Measurements from ENCODE around the gene CAPG. TPM values are rescaled to one million over a fixed set of nuclear protein-coding genes. Genes with fewer than 3 reads are reported as not detected.
A peak's percentile ranks its signal among the peaks of the same experiment; 100 is the strongest.

CAPG gene
- total and polyA plus RNA-seq, 12 donors = 11.6 to 192 (median 41.4) TPM

DNA sequence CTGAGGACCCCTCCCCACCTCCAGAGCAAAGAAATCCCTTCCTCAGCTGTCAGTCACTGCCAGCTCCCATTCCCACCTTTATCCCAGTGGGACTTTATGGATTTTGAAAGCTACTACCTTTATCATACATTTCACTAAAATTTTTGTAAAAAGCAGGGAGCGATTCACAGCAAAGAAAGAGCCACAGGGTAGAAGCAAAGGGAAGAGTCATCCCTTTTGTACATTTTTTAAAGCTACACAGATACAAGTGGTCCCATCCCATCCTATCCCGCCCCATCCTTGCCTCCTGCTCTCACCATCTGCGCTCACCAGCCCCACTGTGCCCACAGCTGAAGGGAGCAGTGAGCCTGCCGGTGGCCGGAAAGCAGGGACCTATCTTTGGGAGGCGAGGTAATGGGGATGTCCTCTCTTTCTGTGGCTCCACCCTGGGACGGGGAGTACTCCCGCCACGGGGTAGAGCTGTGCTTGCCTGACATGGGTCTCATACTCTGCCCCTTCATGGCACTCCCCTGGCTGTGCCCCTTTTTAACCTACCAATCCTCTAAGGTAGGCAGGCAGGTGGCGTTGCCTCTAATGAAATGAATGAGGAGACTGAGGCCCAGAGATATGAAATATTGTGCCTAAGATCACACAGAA lies 21.5 kb upstream of the CAPG start:
- H3K4me1 ChIP-seq (replicated peaks in 1 of 2) = peaks cover 14 to 16% of the 10 kb centered on the region in 2 donors
- 88 to 93% (median 88%) methylated on average over 9 to 10 of the region's 10 CpGs for WGBS, 4 donors
- no peaks in the 10 kb centered on the region for H3K36me3 ChIP-seq (replicated peaks in 1 of 2)
- TF ChIP-seq POLR2A (IDR thresholded peaks at IDR 0.05) (no peak), CTCF (IDR thresholded peaks at IDR 0.05) (no peak)
- H3K4me3 ChIP-seq = no peak overlapping the region
- peak overlapping the region in 1 of 5 donors; percentile 47 for H3K27ac ChIP-seq
- no peak for DNase-seq
- H3K27me3 ChIP-seq = no peaks in the 10 kb centered on the region
- intact Hi-C loops (cut with DNase I) = no loop called here
- no peaks in the 10 kb centered on the region for H3K9me3 ChIP-seq (replicated peaks in 1 of 3)

DNA sequence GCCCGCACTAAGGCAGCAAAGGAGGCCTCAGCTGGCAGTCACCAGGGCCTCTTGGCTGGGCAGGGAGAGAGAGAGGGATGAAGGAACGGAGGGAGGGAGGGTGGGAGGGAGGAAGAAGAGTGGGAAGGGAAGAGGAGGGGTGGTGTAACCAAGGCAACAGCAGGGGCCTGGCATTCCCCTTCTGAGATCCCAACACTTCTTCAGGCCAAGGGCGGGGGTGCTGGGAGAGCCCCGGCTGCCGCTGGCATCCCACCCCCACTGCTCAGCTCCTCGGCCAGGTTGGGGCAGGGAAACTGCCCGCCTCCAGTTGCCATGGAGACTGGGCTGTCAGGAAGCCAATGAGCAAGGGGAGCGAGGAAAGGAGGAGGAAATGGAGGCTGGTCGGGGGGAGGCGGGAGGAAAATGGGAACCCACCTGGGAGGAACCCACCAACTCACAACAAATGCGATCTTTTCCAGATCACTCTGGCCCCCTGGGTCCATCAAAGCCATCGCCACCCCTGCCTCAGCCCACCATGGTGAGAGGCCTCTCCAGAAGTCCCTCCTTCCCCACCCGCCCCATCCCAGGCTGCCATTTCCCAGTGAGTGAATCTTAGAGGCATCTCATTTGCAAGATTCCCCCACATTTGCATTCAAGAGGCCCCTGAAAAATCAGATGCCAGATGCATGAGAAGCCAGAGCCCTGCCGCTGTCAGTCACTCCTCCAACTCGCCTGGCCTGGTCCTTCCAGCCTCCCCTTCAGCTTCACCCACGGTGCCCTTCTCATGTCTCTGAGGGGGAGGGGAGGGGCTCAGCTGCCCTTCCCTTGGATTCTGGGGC lies 20.8 kb upstream of the CAPG start:
- WGBS, 4 donors = 78 to 86% (median 84%) methylated on average over 13 to 16 of the region's 16 CpGs
- TF ChIP-seq POLR2A (IDR thresholded peaks at IDR 0.05) = no peak
- no peak for TF ChIP-seq CTCF (IDR thresholded peaks at IDR 0.05)
- DNase-seq = peak in 1 of 7 donors; percentile 87
- H3K36me3 ChIP-seq (replicated peaks in 1 of 2) = no peaks in the 10 kb centered on the region
- peaks cover 10 to 11% of the 10 kb centered on the region in 2 donors for H3K4me1 ChIP-seq (replicated peaks in 1 of 2)
- no peaks in the 10 kb centered on the region for H3K27me3 ChIP-seq
- no peak overlapping the region for H3K4me3 ChIP-seq
- peak overlapping the region in 1 of 5 donors; percentile 47 for H3K27ac ChIP-seq
- intact Hi-C loops (cut with DNase I) = no loop called here
- H3K9me3 ChIP-seq (replicated peaks in 1 of 3) = no peaks in the 10 kb centered on the region

- Histone ChIP-seq H3K4me1 (replicated peaks in 1 of 2) (peaks cover 10 to 11% of the 10 kb centered on the region in 2 donors), H3K9me3 (replicated peaks in 1 of 3) (no peaks in the 10 kb centered on the region), H3K4me3 (no peak overlapping the region), H3K27me3 (no peaks in the 10 kb centered on the region), H3K36me3 (replicated peaks in 1 of 2) (no peaks in the 10 kb centered on the region), H3K27ac (no peak overlapping the region)
- intact Hi-C loops (cut with DNase I) = no loop called here
- TF ChIP-seq POLR2A (IDR thresholded peaks at IDR 0.05) (no peak), CTCF (IDR thresholded peaks at IDR 0.05) (no peak)
- DNase-seq = no peak
- WGBS, 4 donors = 80 to 92% (median 89%) methylated on average over 1 to 2 of the region's 2 CpGs
Observed at GRCh38 chr2:85429924-85430289, 19.7 kb upstream of the CAPG start.

DNA sequence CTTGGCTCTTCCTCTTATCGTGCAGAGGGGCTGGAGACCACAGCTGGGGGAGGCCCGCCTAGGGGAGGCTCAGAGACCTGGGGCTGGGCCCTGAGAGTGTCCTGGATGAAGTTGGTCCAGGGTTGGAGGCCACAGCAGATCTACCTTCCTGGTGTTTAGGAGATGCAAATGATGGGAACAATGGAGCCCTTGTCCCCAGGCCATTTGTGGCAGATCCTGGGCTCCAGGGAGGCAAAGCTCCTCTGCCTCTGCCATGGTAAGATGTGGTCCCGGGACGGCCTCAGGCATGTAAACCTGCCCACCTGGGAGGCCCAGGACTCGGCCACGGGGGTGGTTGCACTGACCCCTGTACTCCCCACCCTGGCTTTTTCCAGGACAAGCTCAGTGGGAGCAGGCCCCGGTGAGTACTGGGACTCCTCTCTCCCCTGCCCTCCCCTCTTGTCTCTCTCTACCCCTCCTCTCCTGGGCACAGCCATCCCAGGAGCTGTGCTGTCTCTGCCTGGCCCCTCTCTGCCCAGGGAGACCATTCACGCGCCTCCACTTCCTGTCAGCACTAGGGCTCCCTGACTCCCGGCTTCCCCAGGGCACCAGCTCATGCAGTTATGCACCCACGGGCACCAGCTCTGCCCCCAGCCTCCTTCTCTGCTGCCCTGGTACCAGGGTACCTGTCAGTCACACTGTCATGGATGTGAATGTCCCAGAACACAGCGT lies 19.2 kb upstream of the CAPG start:
- WGBS, 4 donors = 82 to 90% (median 86%) methylated on average over 11 to 12 of the region's 12 CpGs
- Histone ChIP-seq H3K4me3 (no peak overlapping the region), H3K27ac (no peak overlapping the region), H3K4me1 (replicated peaks in 1 of 2) (peaks cover 8 to 10% of the 10 kb centered on the region in 2 donors), H3K9me3 (replicated peaks in 1 of 3) (no peaks in the 10 kb centered on the region), H3K27me3 (no peaks in the 10 kb centered on the region), H3K36me3 (replicated peaks in 1 of 2) (no peaks in the 10 kb centered on the region)
- intact Hi-C loops (cut with DNase I) = no loop called here
- TF ChIP-seq POLR2A (IDR thresholded peaks at IDR 0.05) = no peak
- TF ChIP-seq CTCF (IDR thresholded peaks at IDR 0.05) = no peak
- DNase-seq = no peak

Measured in adrenal gland (tissue), 12 donors.